GM21381 (cell line): ENCODE data around the gene MYCBPAP.

Source experiments
- ATAC-seq: cut with Tn5 transposase; IDR thresholded peaks from one replicate; pipeline ENCODE4 v1.9.1; 2021; ENCODE audit warnings: mild to moderate bottlenecking, moderate library complexity; ENCODE audit not compliant: unreplicated experiment

The MYCBPAP gene

GRCh38 chr17:50535407-50535806, 27.2 kb downstream of the MYCBPAP start:
- no peak for ATAC-seq

DNA sequence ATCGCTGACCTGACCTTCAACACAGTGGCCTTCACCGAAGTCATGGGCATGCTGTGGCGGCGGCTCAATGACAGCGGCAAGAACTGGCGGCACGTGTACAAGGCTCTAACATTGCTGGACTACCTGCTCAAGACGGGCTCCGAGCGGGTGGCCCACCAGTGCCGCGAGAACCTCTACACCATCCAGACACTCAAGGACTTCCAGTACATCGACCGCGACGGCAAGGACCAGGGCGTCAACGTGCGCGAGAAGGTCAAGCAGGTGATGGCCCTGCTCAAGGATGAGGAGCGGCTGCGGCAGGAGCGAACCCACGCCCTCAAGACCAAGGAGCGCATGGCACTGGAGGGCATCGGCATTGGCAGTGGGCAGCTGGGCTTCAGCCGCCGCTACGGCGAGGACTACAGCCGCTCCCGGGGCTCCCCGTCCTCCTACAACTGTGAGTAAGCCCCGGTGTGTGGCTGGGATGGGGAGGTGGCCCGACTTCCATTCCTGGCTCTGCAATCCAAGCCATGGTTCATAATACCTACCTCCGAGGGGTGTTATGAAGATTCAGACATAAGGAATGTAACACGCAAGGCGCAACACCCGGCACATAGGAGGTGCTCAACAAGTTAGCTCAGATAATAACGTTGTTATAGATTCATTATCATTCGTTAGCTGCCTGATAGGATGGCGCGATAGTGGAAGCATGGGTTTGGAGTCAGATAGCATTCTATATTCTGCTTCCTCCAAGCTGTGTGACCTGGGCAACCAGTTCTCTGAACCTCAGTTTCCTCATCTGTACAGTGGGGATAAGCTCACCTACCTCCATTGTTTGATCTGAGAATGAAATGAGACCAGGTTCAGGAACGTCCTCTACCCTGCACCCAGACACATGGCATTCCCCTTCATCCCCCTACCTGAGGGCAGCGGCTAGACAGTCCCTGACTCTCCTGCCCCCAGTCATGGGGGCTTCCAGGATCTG, 28.7 kb downstream of the MYCBPAP start:
- no peak for ATAC-seq

- no peak for ATAC-seq
These were observed 29.7 kb downstream of the MYCBPAP start for GRCh38 chr17:50537721-50538548.

DNA sequence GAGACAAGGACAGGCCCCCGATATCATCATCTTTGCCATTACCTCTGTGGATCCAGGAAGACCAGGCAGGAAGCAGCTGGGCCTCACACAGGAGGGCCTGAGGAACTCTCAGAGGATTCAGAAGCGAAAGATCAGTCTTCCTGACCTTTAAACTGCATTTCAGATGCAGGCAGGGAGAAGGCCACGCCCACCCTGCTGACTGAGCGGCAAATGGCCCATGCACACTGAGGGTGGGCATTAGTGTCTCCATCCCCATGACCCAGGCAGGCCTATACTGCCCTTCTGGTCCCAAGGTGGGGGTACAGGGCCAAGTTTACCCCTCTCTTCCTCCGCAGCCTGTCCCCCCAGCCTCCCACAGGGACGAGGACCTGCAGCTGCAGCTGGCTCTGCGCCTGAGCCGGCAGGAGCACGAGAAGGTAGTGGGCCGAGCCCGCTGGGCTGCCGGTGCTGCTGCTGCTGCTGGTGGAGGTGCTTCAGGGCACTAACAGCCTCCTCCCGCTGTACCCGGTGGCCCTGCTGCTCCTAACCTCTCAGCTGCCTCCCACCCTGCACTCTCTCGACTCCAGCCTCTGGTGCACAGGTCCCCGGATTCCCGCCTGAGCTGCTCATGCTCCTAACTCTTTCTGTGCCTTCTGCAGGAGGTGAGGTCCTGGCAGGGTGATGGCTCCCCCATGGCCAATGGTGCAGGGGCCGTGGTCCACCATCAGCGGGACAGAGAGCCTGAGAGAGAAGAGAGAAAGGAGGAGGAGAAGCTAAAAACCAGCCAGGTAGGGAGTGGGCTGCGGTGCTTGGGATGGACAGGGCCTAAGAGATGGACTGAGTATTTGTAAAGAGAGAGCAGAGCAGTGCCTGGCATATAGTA, 30.5 kb downstream of the MYCBPAP start:
- no peak for ATAC-seq

- no peak for ATAC-seq
These were observed 31.7 kb downstream of the MYCBPAP start for GRCh38 chr17:50539762-50540559.

DNA sequence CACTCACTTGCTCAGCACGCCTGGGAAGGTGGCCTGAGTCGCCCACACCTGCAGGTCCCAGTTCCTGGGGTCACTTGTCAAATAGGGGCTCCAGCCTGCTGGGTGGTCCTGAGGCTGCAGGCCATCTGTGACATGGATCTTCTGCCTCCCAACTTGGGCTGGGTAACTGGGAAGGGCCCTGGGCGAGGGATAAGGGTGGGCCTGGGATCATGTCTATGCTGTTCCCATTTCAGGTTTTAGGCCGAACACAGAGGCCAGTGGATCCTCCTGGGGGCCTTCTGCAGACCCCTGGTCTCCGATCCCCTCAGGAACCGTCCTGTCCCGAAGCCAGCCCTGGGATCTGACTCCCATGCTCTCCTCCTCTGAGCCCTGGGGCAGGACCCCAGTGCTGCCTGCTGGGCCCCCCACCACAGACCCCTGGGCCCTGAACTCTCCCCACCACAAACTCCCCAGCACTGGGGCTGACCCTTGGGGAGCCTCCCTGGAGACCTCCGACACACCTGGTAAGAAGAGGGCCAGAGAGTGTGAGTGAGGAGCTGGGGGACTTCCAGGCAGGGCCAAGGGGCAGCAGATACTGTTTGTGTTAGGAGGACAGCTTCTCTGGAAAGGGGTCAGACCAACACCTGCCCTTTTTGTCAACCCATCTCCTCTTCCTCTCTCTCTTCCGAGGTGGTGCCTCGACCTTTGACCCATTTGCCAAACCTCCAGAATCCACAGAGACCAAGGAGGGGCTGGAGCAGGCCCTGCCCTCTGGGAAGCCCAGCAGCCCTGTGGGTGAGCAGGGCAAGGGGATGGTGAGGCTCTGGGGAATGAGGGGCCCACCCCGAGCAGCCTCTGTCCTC, 32.5 kb downstream of the MYCBPAP start:
- ATAC-seq, result no peak

- ATAC-seq, result no peak
These were observed 33.1 kb downstream of the MYCBPAP start for GRCh38 chr17:50541402-50541715.

DNA sequence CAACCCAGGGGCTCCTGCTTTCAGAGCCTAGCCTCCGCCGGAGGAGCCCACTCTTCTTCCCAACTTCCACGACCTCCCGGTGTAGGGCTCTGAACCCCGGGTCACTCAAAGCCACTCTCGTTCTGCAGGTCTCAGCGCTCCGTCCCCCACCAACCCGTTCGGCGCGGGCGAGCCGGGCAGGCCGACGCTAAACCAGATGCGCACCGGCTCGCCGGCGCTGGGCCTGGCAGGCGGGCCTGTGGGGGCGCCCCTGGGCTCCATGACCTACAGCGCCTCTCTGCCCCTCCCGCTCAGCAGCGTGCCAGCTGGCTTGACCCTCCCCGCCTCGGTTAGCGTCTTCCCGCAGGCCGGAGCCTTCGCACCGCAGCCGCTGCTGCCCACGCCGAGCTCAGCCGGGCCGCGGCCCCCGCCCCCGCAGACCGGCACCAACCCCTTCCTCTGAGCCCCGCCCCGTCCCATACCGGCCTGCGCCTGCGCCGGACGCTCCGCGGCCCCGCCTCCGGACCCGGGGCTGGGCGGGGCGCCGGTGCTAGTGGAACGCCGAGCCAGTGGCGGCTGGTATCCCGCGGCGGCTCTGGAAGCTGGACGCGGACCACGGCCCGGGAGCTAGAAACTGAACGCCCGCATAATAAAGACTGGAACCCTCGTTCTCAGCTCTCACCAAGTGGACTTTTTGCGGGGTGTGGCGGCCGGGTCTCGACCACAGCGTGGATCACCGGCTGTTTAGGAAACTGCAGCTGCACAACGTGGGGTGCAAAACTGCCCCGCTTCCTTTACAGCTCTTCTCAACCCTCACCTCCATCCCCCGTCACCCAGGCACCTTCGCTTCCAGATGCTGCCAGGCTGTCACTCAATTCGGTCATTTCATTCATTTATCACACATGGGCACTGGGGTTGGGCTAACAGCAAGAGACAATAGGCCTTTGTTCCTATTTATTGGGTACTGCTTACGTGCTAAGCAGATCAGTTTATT, 33.8 kb downstream of the MYCBPAP start:
- peak; percentile 75 for ATAC-seq

- ATAC-seq, result no peak
These were observed 34.8 kb downstream of the MYCBPAP start for GRCh38 chr17:50542795-50543774.

DNA sequence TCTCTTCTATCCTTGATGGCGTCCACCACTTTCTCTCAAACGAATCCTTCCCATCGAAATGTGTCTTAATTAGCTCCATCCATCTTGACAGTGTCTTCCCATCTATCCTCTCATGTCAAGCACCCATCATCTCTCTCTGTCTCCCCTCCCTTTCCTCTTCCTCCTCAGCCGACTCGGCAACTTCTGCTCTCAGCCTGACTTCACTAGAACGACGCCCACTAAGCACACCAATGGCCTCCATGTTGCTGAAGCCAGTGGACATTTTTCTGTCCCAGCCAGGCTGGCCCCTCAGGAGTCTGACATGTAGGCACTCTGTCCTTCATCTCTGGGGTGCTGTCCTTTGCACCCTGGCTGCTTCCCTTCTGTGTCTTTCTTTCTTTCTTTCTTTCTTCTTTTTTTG, 36.3 kb downstream of the MYCBPAP start:
- no peak for ATAC-seq

DNA sequence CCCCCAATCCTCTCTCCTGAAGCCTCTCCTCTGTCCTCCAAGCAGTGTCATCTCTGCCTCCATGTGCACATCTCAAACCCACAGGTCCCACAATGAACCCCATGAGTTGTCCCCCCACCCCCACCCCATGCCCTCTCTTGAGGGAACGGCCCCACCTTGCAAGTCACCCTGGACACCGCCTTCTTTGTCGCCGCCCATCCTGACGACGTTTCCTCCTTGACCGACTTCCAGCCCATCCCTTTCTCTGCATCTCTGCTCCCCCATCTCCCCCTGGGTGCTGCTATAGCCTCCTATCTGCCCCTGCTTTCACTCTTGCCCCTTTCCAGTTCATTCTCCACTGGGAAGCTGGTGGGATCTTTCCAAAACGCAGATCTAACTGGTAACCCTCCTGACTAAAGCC, 37.1 kb downstream of the MYCBPAP start:
- no peak for ATAC-seq

GRCh38 chr17:50546701-50547034, 38.4 kb downstream of the MYCBPAP start:
- no peak for ATAC-seq

GRCh38 chr17:50547035-50547735, 38.9 kb downstream of the MYCBPAP start, which contains the start of gene SPATA20:
SPATA20 (plus strand) TSS chr17:50547174; CDS start chr17:50547209, 35 bp downstream.
- peak; percentile 69 for ATAC-seq

DNA sequence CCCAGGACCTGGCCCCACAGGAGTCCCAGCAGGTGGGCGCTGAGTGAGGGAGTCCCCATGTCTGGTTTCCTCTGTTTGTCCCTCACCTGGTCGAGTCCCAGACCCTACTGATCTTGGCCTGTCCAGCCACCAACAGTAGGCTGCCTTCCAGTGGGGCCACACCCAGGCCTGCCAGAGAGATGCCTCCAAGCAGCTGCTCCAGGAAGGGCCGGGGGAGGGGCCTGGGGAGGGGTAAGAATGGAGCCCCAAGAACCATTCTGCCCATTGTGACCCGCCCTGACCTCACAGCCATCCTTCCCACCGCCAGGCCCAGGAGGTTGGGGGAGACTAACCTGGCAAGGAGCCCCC, 39.5 kb downstream of the MYCBPAP start:
- no peak for ATAC-seq

DNA sequence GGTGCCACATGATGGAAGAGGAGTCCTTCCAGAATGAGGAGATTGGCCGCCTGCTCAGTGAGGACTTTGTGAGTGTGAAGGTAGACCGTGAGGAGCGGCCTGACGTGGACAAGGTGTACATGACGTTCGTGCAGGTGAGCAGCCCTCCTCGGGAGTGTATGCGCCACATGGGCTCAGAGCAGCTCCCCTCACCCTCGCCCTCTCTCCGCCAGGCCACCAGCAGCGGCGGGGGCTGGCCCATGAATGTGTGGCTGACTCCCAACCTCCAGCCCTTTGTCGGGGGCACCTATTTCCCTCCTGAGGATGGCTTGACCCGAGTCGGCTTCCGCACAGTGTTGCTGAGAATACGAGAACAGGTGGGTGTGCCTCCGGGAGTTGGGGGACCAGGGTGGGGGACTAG, 40.6 kb downstream of the MYCBPAP start:
- no peak for ATAC-seq

GRCh38 chr17:50549256-50549941, 41.2 kb downstream of the MYCBPAP start:
- no peak for ATAC-seq
